Measurements from ENCODE around the gene METTL8.
"Not testable (repeated sequence)": the region's sequence is repeated elsewhere in the genome, so short reads cannot be mapped to it uniquely, and the experiment has no call there.

The METTL8 gene

GRCh38 chr2:171365232-171365631, 68.6 kb downstream of the METTL8 start:
- FAIRE-seq (no peak), DNase-seq (ENCODE audit: insufficient read length, low spot score) (no peak)
- TF ChIP-seq CTCF (IDR thresholded peaks at IDR 0.05; ENCODE audit: insufficient read depth, missing control alignments), result no peak

- TF ChIP-seq CTCF (IDR thresholded peaks at IDR 0.05; ENCODE audit: insufficient read depth, missing control alignments), result no peak
- no peak for DNase-seq (ENCODE audit: insufficient read length, low spot score)
- FAIRE-seq, result no peak
Measured at GRCh38 chr2:171362396-171362795, 71.4 kb downstream of the METTL8 start.

GRCh38 chr2:171360905-171361304, 72.9 kb downstream of the METTL8 start:
- no peak for TF ChIP-seq CTCF (IDR thresholded peaks at IDR 0.05; ENCODE audit: insufficient read depth, missing control alignments)
- no peak for FAIRE-seq
- DNase-seq (ENCODE audit: insufficient read length, low spot score), result no peak

DNA sequence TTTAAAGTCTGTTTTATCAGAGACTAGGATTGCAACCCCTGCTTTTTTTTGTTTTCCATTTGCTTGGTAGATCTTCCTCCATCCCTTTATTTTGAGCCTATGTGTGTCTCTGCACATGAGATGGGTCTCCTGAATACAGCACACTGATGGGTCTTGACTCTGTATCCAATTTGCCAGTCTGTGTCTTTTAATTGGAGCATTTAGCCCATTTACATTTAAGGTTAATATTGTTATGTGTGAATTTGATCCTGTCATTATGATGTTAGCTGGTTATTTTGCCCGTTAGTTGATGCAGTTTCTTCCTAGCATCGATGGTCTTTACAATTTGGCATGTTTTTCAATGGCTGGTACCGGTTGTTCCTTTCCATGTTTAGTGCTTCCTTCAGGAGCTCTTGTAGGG, 80.0 kb downstream of the METTL8 start:
- FAIRE-seq; DNase-seq (ENCODE audit: insufficient read length, low spot score): not testable (repeated sequence)

- FAIRE-seq (no peak), DNase-seq (ENCODE audit: insufficient read length, low spot score) (no peak)
- no peak for TF ChIP-seq CTCF (IDR thresholded peaks at IDR 0.05; ENCODE audit: insufficient read depth, missing control alignments)
Measured at GRCh38 chr2:171348056-171348455, 85.7 kb downstream of the METTL8 start.

GRCh38 chr2:171347591-171348032, 86.2 kb downstream of the METTL8 start:
- DNase-seq (ENCODE audit: insufficient read length, low spot score), result no peak
- no peak for TF ChIP-seq CTCF (IDR thresholded peaks at IDR 0.05; ENCODE audit: insufficient read depth, missing control alignments)
- FAIRE-seq, result no peak

DNA sequence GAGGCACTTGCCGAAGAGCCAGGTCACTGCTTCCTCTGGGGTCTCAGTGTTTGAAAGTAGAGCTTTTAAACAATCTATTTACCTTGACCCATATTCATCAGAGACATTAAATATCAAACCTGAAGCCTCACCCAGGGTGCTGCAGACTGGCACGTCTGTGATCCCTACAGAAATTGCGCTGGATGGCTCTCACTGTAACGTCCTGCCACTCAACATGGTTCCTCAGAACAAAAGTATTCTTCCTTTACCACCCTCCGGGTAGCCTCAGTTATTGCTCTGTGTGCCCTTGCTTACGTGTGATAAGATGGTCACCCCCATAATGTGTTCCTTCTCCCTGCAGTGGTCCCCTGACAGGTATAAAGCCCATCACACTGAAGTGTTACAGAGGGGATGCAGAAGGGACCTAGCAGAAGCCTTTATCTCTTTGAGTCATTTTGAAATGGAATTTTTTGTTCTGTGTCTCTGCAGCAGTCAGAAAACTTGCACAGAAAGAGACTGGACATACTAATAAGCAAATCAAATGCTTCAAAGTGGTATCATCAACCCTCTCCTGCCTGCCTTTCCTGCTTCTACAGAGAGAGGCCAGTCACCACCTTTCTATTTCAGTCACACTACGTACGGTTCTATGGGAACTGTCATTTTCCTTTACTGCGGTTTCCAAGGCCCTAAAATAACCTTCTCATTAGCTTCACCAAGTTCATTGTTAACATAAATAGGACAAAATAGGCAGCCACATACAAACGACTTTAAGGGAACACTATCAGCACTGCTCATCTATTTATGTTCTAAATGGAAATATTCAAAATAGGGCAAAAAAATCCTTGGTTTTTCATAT, 86.8 kb downstream of the METTL8 start:
- FAIRE-seq (no peak), DNase-seq (ENCODE audit: insufficient read length, low spot score) (no peak)
- TF ChIP-seq CTCF (IDR thresholded peaks at IDR 0.05; ENCODE audit: insufficient read depth, missing control alignments), result no peak
